ENCODE data around the gene OTOG.

The OTOG gene

DNA sequence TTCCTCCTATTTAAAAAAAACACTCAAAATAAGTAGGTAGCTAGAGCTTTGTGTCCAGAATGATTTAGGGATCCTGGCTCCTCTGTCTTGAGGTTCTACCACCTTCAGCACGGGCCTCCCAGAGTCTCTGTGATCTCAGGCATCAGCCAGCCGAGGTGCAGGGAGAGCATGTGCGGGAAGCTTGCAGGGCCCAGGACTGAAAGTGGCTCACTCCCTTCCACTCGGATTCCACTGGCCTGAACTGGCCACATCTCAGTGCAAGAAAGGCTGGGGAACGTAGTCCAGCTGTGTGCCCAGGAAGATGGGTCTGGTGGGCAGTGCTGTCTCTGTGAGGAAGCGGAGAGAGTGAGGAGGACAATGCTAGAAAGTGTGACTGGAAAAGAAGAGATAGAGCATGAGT lies 104.0 kb downstream of the OTOG start:
- H3K9ac ChIP-seq (ENCODE audit: low read length): no peak overlapping the region
- H3K79me2 ChIP-seq (ENCODE audit: insufficient read depth, low read length): no peaks in the 10 kb centered on the region
- H3K9me2 ChIP-seq (replicated peaks; ENCODE audit: insufficient read depth, low read length): no peaks in the 10 kb centered on the region
- no peak overlapping the region for H3K27ac ChIP-seq (ENCODE audit: low read depth, low read length)
- no peaks in the 10 kb centered on the region for H3F3A ChIP-seq (ENCODE audit: insufficient read depth)
- H3K4me2 ChIP-seq (ENCODE audit: low read depth, low read length, poor library complexity, severe bottlenecking): no peak overlapping the region
- H3K36me3 ChIP-seq (ENCODE audit: low read length): no peaks in the 10 kb centered on the region
- 0 out of 2 replicates have a peak, but pooled peaks cover 7% of the 10 kb centered on the region for H3K9me3 ChIP-seq (ENCODE audit: insufficient read depth, low read length)
- H2AFZ ChIP-seq (ENCODE audit: low read depth, low read length, severe bottlenecking): no peak overlapping the region
- H3K4me3 ChIP-seq (ENCODE audit: insufficient read depth, low read length, poor library complexity, severe bottlenecking): no peak overlapping the region
- TF ChIP-seq CTCF (IDR thresholded peaks at IDR 0.05; ENCODE audit: insufficient read depth, low read length, poor library complexity, severe bottlenecking): no peak
- TF ChIP-seq EZH2phosphoT487 (conservative IDR thresholded peaks at IDR 0.05; ENCODE audit: low read length): no peak
- H3K27me3 ChIP-seq (ENCODE audit: low read length): no peaks in the 10 kb centered on the region
- no peaks in the 10 kb centered on the region for H4K20me1 ChIP-seq (ENCODE audit: low read depth, low read length)

GRCh38 chr11:17651681-17652080 lies 104.6 kb downstream of the OTOG start:
- Histone ChIP-seq H4K20me1 (ENCODE audit: low read depth, low read length) (no peaks in the 10 kb centered on the region), H3F3A (ENCODE audit: insufficient read depth) (no peaks in the 10 kb centered on the region), H3K79me2 (ENCODE audit: insufficient read depth, low read length) (no peaks in the 10 kb centered on the region), H3K27me3 (ENCODE audit: low read length) (no peaks in the 10 kb centered on the region), H3K36me3 (ENCODE audit: low read length) (no peaks in the 10 kb centered on the region), H3K9me2 (replicated peaks; ENCODE audit: insufficient read depth, low read length) (no peaks in the 10 kb centered on the region), H3K27ac (ENCODE audit: low read depth, low read length) (no peak overlapping the region), H3K9ac (ENCODE audit: low read length) (no peak overlapping the region), H2AFZ (ENCODE audit: low read depth, low read length, severe bottlenecking) (no peak overlapping the region), H3K4me3 (ENCODE audit: insufficient read depth, low read length, poor library complexity, severe bottlenecking) (no peak overlapping the region), H3K9me3 (ENCODE audit: insufficient read depth, low read length) (0 out of 2 replicates have a peak, but pooled peaks cover 7% of the 10 kb centered on the region), H3K4me2 (ENCODE audit: low read depth, low read length, poor library complexity, severe bottlenecking) (no peak overlapping the region)
- no peak for TF ChIP-seq CTCF (IDR thresholded peaks at IDR 0.05; ENCODE audit: insufficient read depth, low read length, poor library complexity, severe bottlenecking)

DNA sequence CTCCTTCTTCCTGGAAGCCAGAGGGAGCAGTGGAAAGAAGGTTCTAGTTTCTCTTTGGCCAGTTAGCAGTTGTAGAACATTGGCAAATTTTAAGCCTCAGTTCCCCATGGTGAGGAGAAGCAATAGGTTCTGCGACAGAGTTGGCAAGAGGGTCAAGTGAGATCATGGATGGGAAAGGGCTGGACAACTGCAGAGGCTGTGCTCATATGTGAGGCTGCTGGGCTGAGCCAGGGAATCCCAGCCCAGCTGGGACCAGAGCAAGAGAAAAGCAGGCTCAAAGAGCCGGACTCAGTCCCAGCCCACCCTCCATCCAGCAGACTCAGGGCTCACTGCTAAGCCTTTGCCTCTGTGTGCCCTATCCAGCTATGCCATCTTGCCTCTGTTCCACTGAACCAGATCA lies 105.5 kb downstream of the OTOG start:
- H3F3A ChIP-seq (ENCODE audit: insufficient read depth): no peaks in the 10 kb centered on the region
- no peaks in the 10 kb centered on the region for H3K36me3 ChIP-seq (ENCODE audit: low read length)
- TF ChIP-seq EZH2phosphoT487 (conservative IDR thresholded peaks at IDR 0.05; ENCODE audit: low read length): no peak
- no peak for TF ChIP-seq CTCF (IDR thresholded peaks at IDR 0.05; ENCODE audit: insufficient read depth, low read length, poor library complexity, severe bottlenecking)
- 0 out of 2 replicates have a peak, but pooled peaks cover 7% of the 10 kb centered on the region for H3K9me3 ChIP-seq (ENCODE audit: insufficient read depth, low read length)
- no peak overlapping the region for H3K4me3 ChIP-seq (ENCODE audit: insufficient read depth, low read length, poor library complexity, severe bottlenecking)
- no peak overlapping the region for H2AFZ ChIP-seq (ENCODE audit: low read depth, low read length, severe bottlenecking)
- H3K79me2 ChIP-seq (ENCODE audit: insufficient read depth, low read length): no peaks in the 10 kb centered on the region
- no peaks in the 10 kb centered on the region for H4K20me1 ChIP-seq (ENCODE audit: low read depth, low read length)
- H3K9me2 ChIP-seq (replicated peaks; ENCODE audit: insufficient read depth, low read length): no peaks in the 10 kb centered on the region
- H3K27me3 ChIP-seq (ENCODE audit: low read length): no peaks in the 10 kb centered on the region
- H3K27ac ChIP-seq (ENCODE audit: low read depth, low read length): no peak overlapping the region
- H3K9ac ChIP-seq (ENCODE audit: low read length): no peak overlapping the region
- H3K4me2 ChIP-seq (ENCODE audit: low read depth, low read length, poor library complexity, severe bottlenecking): no peak overlapping the region

All from SU-DHL-6 (cell line).